HepG2 (cell line): Measurements from ENCODE around the gene DNAJB12. TPM values are rescaled to one million over a fixed set of nuclear protein-coding genes. Genes with fewer than 3 reads are reported as not detected.

ENCODE experiments used
- ATF1 ChIP-seq: IDR thresholded peaks from 2 replicates; pipeline ENCODE4 v1.6.1; 2016; ENCODE audit warnings: mild to moderate bottlenecking, control low read depth
- ATF7-NPFF ChIP-seq: sonication (generic); formaldehyde crosslinking; IDR thresholded peaks from 2 replicates; pipeline ENCODE4 v1.8.1; 2023; ENCODE audit warnings: mild to moderate bottlenecking, low read depth, missing genetic modification reagents, moderate library complexity
- EED ChIP-seq: sonication (generic); formaldehyde crosslinking; IDR thresholded peaks from 2 replicates; pipeline ENCODE4 v1.5.0; 2020; ENCODE audit warnings: mild to moderate bottlenecking, missing genetic modification reagents
- ETV5 ChIP-seq: IDR thresholded peaks from 2 replicates; pipeline ENCODE4 v1.6.1; 2018; ENCODE audit warnings: missing biosample characterization, missing genetic modification reagents, inconsistent platforms, borderline replicate concordance
- FOXP1 ChIP-seq, 2 experiments: fragments of 450-650 bp in 1 of 2; IDR thresholded peaks; 2 replicates each; pipeline ENCODE4 v1.6.1; 2017 to 2018; ENCODE audit warnings: antibody characterized with exemption in 1 of 2
- GABPA ChIP-seq, 2 experiments: IDR thresholded peaks; 2 replicates each; pipeline ENCODE4 v1.6.1; 2011 to 2016; ENCODE audit warnings: low read depth in 2 of 2, low read length in 1 of 2, missing biosample characterization in 1 of 2, missing genetic modification characterization in 1 of 2
- NFKBIZ ChIP-seq: IDR thresholded peaks from 2 replicates; pipeline ENCODE4 v1.6.1; 2018; ENCODE audit warnings: missing genetic modification reagents, missing compliant biosample characterization
- PLRG1 ChIP-seq: fragments of 450-650 bp; conservative IDR thresholded peaks from 2 replicates; pipeline ENCODE4 v1.6.1; 2016
- SP140L ChIP-seq: sonication (generic); formaldehyde crosslinking; IDR thresholded peaks from 2 replicates; pipeline ENCODE4 v1.4.0; 2020; ENCODE audit warnings: missing genetic modification reagents, borderline replicate concordance
- U2AF1 ChIP-seq: fragments of 200-400 bp; formaldehyde crosslinking; optimal IDR thresholded peaks from 2 replicates; pipeline ENCODE3; 2017; ENCODE audit warnings: mild to moderate bottlenecking, low read depth, low read length
- WIZ ChIP-seq: sonication (generic); formaldehyde crosslinking; IDR thresholded peaks from 2 replicates; pipeline ENCODE4 v1.5.1; 2020; ENCODE audit warnings: mild to moderate bottlenecking, missing genetic modification reagents
- XRCC5 ChIP-seq: fragments of 200-400 bp; formaldehyde crosslinking; optimal IDR thresholded peaks from 2 replicates; pipeline ENCODE3; 2017; ENCODE audit warnings: mild to moderate bottlenecking, low read length
- ZFP41 ChIP-seq: sonication (generic); formaldehyde crosslinking; IDR thresholded peaks from 2 replicates; pipeline ENCODE4 v1.4.0; 2020; ENCODE audit warnings: mild to moderate bottlenecking, missing genetic modification reagents, borderline replicate concordance
- ZMAT3 ChIP-seq: sonication (generic); formaldehyde crosslinking; conservative IDR thresholded peaks from 2 replicates; pipeline ENCODE4 v1.7.0; 2021; ENCODE audit warnings: missing genetic modification reagents
- ZMYM2 ChIP-seq: sonication (generic); formaldehyde crosslinking; IDR thresholded peaks from 2 replicates; pipeline ENCODE4 v1.8.0; 2022; ENCODE audit warnings: mild to moderate bottlenecking, missing genetic modification reagents
- ZNF138 ChIP-seq: sonication (generic); formaldehyde crosslinking; IDR thresholded peaks from 2 replicates; pipeline ENCODE4 v1.5.0; 2020; ENCODE audit warnings: mild to moderate bottlenecking, low read depth, missing genetic modification reagents
- ZNF256 ChIP-seq: sonication (generic); formaldehyde crosslinking; conservative IDR thresholded peaks from 2 replicates; pipeline ENCODE4 v1.4.0; 2020; ENCODE audit warnings: missing genetic modification reagents
- ZNF282 ChIP-seq: fragments of 450-650 bp; IDR thresholded peaks from 2 replicates; pipeline ENCODE4 v1.6.1; 2018; ENCODE audit not compliant: partially characterized antibody
- ZNF605 ChIP-seq: sonication (generic); formaldehyde crosslinking; IDR thresholded peaks from 2 replicates; pipeline ENCODE4 v1.8.0; 2022; ENCODE audit warnings: mild to moderate bottlenecking, missing genetic modification reagents
- ZNF670 ChIP-seq: sonication (generic); formaldehyde crosslinking; IDR thresholded peaks from 2 replicates; pipeline ENCODE4 v1.8.0; 2022; ENCODE audit warnings: mild to moderate bottlenecking, missing genetic modification reagents, borderline replicate concordance
- ZNF674 ChIP-seq: sonication (generic); formaldehyde crosslinking; IDR thresholded peaks from 2 replicates; pipeline ENCODE4 v1.5.0; 2020; ENCODE audit warnings: low read depth, mild to moderate bottlenecking, missing genetic modification reagents
- ZNF773 ChIP-seq: sonication (generic); formaldehyde crosslinking; IDR thresholded peaks from 2 replicates; pipeline ENCODE4 v1.4.0; 2020; ENCODE audit warnings: missing genetic modification reagents, borderline replicate concordance
- ZNF781 ChIP-seq: sonication (generic); formaldehyde crosslinking; IDR thresholded peaks from 2 replicates; pipeline ENCODE4 v1.5.1; 2020; ENCODE audit warnings: borderline replicate concordance, mild to moderate bottlenecking, missing genetic modification reagents; ENCODE audit errors: not compliant biosample characterization
- polyA plus RNA-seq, 8 experiments: library from polyadenylated mRNA; depleted of rRNA in 3 of 8; stranded (reverse) in 7 of 8; unstranded in 1 of 8; fragments of >200 nt; fragmentation: Illumina TruSeq in 4 of 8; extraction: Trizol in 4 of 8; gene quantifications; 2 replicates each; pipeline versions ENCODE4 v1.2.1 to v1.2.3, GENCODE V29; 2011 to 2016; ENCODE audit warnings: low read depth in 4 of 8, missing spikeins in 1 of 8, mixed read lengths in 1 of 8; ENCODE audit not compliant: insufficient read depth in 1 of 8
- total RNA-seq, 5 experiments: library from RNA; depleted of rRNA; stranded (reverse); fragments of >200 nt; fragmentation: Illumina TruSeq; extraction: Trizol; gene quantifications; 2 replicates each; pipeline ENCODE4 v1.2.3, GENCODE V29; 2016; ENCODE audit warnings: low read depth in 1 of 5
- TF ChIP-seq, protein P1 (sequence below): sonication (generic); formaldehyde crosslinking; IDR thresholded peaks from 2 replicates; pipeline ENCODE4 v1.8.0; 2022; ENCODE audit warnings: mild to moderate bottlenecking, missing genetic modification reagents; ENCODE audit not compliant: insufficient replicate concordance
- TF ChIP-seq, protein P2 (sequence below): sonication (generic); formaldehyde crosslinking; IDR thresholded peaks from 2 replicates; pipeline ENCODE4 v1.4.0; 2020; ENCODE audit warnings: missing genetic modification reagents
- TF ChIP-seq, protein P3 (sequence below): sonication (generic); formaldehyde crosslinking; IDR thresholded peaks from 2 replicates; pipeline ENCODE4 v1.5.0; 2020; ENCODE audit warnings: missing genetic modification reagents, mild to moderate bottlenecking, borderline replicate concordance

Gene DNAJB12
- total and polyA plus RNA-seq, 2 of the 13 experiments (the other 11 are each of a cell fraction or from before 2014, with no cell fraction given), result 10.8 to 18.2 TPM

DNA sequence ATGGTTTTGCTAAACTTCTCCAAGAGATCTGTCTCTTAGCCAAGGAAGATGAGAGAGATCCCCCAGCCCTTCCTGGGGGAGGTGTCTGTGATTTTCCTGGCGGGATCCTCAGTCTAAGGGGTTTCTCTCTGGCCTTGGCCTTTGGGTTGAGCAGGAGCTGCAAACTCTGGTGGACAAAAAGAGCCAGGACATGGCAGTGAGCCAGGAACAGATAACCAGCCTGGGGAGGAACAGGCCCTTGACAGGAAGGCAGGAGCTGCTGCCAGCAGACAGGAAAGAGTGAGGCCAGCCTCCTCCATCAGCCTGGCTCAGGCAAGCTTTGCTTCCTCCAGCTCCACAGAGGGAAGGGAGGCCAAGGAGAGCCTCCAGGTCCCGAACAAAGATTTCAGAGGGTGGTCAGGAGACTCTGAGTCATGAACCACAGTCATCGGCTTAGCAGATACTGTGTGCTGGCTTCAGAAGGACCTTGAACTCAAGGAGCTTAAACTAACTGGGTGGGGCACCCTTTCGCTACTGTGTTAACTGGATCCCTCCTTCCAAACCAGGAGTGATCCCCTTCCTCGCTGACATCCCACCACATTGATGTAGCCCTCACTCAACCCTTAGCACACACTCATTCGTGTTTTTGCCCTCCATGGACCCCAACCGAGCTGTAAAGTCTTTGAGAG, 46.3 kb downstream of the DNAJB12 start (continued):
- TF ChIP-seq ETV5 (CRISPR knock-in tag), result peak; percentile 53; the same call in 1 of the 2 replicates
- no peak for TF ChIP-seq ZNF256 (CRISPR knock-in tag)
- TF ChIP-seq PLRG1, result no peak
- TF ChIP-seq ZFP41 (CRISPR knock-in tag), result no peak
- no peak for TF ChIP-seq SP140L (CRISPR knock-in tag)
- TF ChIP-seq ZNF773 (CRISPR knock-in tag), result no peak
- TF ChIP-seq U2AF1, result no peak
- no peak for TF ChIP-seq ZNF781 (CRISPR knock-in tag)
- no peak for TF ChIP-seq ATF1 (CRISPR knock-in tag)
- TF ChIP-seq EED (CRISPR knock-in tag), result no peak
- no peak for TF ChIP-seq ZMYM2
- TF ChIP-seq NFKBIZ (CRISPR knock-in tag), result no peak
- TF ChIP-seq ZMAT3 (CRISPR knock-in tag), result no peak
- TF ChIP-seq, protein P1, sequence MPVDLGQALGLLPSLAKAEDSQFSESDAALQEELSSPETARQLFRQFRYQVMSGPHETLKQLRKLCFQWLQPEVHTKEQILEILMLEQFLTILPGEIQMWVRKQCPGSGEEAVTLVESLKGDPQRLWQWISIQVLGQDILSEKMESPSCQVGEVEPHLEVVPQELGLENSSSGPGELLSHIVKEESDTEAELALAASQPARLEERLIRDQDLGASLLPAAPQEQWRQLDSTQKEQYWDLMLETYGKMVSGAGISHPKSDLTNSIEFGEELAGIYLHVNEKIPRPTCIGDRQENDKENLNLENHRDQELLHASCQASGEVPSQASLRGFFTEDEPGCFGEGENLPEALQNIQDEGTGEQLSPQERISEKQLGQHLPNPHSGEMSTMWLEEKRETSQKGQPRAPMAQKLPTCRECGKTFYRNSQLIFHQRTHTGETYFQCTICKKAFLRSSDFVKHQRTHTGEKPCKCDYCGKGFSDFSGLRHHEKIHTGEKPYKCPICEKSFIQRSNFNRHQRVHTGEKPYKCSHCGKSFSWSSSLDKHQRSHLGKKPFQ, result peak; percentile 33
- TF ChIP-seq, protein P2, sequence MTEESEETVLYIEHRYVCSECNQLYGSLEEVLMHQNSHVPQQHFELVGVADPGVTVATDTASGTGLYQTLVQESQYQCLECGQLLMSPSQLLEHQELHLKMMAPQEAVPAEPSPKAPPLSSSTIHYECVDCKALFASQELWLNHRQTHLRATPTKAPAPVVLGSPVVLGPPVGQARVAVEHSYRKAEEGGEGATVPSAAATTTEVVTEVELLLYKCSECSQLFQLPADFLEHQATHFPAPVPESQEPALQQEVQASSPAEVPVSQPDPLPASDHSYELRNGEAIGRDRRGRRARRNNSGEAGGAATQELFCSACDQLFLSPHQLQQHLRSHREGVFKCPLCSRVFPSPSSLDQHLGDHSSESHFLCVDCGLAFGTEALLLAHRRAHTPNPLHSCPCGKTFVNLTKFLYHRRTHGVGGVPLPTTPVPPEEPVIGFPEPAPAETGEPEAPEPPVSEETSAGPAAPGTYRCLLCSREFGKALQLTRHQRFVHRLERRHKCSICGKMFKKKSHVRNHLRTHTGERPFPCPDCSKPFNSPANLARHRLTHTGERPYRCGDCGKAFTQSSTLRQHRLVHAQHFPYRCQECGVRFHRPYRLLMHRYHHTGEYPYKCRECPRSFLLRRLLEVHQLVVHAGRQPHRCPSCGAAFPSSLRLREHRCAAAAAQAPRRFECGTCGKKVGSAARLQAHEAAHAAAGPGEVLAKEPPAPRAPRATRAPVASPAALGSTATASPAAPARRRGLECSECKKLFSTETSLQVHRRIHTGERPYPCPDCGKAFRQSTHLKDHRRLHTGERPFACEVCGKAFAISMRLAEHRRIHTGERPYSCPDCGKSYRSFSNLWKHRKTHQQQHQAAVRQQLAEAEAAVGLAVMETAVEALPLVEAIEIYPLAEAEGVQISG (CRISPR knock-in tag), result no peak; the same call in 1 of the 2 replicates
- no peak for TF ChIP-seq GABPA (IDR thresholded peaks at IDR 0.05; ENCODE audit: low read depth, low read length)
- TF ChIP-seq GABPA (CRISPR knock-in tag; IDR thresholded peaks at IDR 0.05; ENCODE audit: low read depth), result no peak
- TF ChIP-seq ZNF282, result no peak
- TF ChIP-seq ZNF138 (CRISPR knock-in tag), result no peak
- TF ChIP-seq FOXP1 (IDR thresholded peaks at IDR 0.05), result no peak
- no peak for TF ChIP-seq FOXP1 (CRISPR knock-in tag; IDR thresholded peaks at IDR 0.05)
- no peak for TF ChIP-seq ZNF605 (CRISPR knock-in tag)
- TF ChIP-seq, protein P3, sequence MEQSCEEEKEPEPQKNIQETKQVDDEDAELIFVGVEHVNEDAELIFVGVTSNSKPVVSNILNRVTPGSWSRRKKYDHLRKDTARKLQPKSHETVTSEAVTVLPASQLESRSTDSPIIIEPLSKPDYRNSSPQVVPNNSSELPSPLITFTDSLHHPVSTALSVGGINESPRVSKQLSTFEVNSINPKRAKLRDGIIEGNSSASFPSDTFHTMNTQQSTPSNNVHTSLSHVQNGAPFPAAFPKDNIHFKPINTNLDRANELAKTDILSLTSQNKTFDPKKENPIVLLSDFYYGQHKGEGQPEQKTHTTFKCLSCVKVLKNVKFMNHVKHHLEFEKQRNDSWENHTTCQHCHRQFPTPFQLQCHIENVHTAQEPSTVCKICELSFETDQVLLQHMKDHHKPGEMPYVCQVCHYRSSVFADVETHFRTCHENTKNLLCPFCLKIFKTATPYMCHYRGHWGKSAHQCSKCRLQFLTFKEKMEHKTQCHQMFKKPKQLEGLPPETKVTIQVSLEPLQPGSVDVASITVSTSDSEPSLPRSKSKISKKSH (CRISPR knock-in tag), result no peak; the same call in 1 of the 2 replicates
- TF ChIP-seq WIZ (CRISPR knock-in tag), result no peak
- no peak for TF ChIP-seq ZNF674 (CRISPR knock-in tag)
- TF ChIP-seq ATF7-NPFF, result no peak
- peak; percentile 22 for TF ChIP-seq XRCC5
- no peak for TF ChIP-seq ZNF670 (CRISPR knock-in tag)
